IMR-90 (cell line): ENCODE results near the gene MKX. TPM values are rescaled to one million over a fixed set of nuclear protein-coding genes. Genes with fewer than 3 reads are reported as not detected.

Source experiments
- ATAC-seq: fragments of 200-7000 bp; cut with Tn5 transposase; 2 replicates; pipeline ENCODE4 v1.9.1; 2020; ENCODE audit warnings: low read depth, mild to moderate bottlenecking, moderate library complexity
- BruUV-seq: library from RNA; stranded (reverse); fragments of 400-500 nt; replicated peaks from 2 replicates; lab custom pipeline; 2021; lab: Mats Ljungman, UMichigan
- CTCF ChIA-PET: fragments of 300-600 bp; formaldehyde crosslinking; extraction: SDS; loops from one replicate; lab custom pipeline; 2021; ENCODE audit warnings: antibody characterized with exemption; lab: Yijun Ruan, JAX
- POLR2A ChIA-PET: fragments of 300-600 bp; sonication (Branson Sonifier 250); formaldehyde crosslinking; loops from one replicate; lab custom pipeline; 2022; ENCODE audit warnings: antibody characterized with exemption; ENCODE audit not compliant: unreplicated experiment; lab: Charles Lee
- DNase-seq: peaks from one replicate; pipeline ENCODE4 v3.0.0; 2013
- H2AFZ ChIP-seq: replicated peaks from 2 replicates; pipeline ENCODE3; 2013; ENCODE audit warnings: low read length, mild to moderate bottlenecking; ENCODE audit not compliant: poor library complexity
- H2AK5ac ChIP-seq: 2 replicates; pipeline ENCODE4 v1.6.1; 2013; ENCODE audit warnings: low read depth, low read length, inconsistent platforms
- H2AK9ac ChIP-seq: replicated peaks from 2 replicates; pipeline ENCODE3; 2013; ENCODE audit warnings: mild to moderate bottlenecking, low read depth, low read length, moderate library complexity; ENCODE audit not compliant: poor library complexity
- H2BK120ac ChIP-seq: 2 replicates; pipeline ENCODE4 v1.6.1; 2013; ENCODE audit warnings: low read depth, low read length, inconsistent platforms
- H2BK15ac ChIP-seq: 3 replicates; pipeline ENCODE4 v1.6.1; 2013; ENCODE audit warnings: low read depth, low read length, inconsistent platforms
- H2BK20ac ChIP-seq: 2 replicates; pipeline ENCODE4 v1.6.1; 2013; ENCODE audit warnings: low read depth, mild to moderate bottlenecking, inconsistent platforms, low read length, moderate library complexity
- H2BK5ac ChIP-seq: 2 replicates; pipeline ENCODE4 v1.6.1; 2013; ENCODE audit warnings: mild to moderate bottlenecking, low read depth, low read length, inconsistent platforms; ENCODE audit not compliant: poor library complexity, severe bottlenecking
- H3K14ac ChIP-seq: replicated peaks from 2 replicates; pipeline ENCODE4 v1.6.1; 2013; ENCODE audit warnings: low read depth, low read length, inconsistent platforms
- H3K18ac ChIP-seq: 2 replicates; pipeline ENCODE4 v1.6.1; 2013; ENCODE audit warnings: low read depth, low read length, control low read depth
- H3K23ac ChIP-seq: 2 replicates; pipeline ENCODE4 v1.6.1; 2013; ENCODE audit warnings: low read depth, low read length, inconsistent platforms
- H3K27ac ChIP-seq: 2 replicates; pipeline ENCODE4 v1.5.1; 2013; ENCODE audit warnings: mild to moderate bottlenecking, control low read depth, low read length; ENCODE audit not compliant: insufficient read depth
- H3K27me3 ChIP-seq: 2 replicates; pipeline ENCODE4 v1.6.1; 2013; ENCODE audit warnings: low read length; ENCODE audit not compliant: control insufficient read depth, insufficient read depth
- H3K36me3 ChIP-seq: 2 replicates; pipeline ENCODE4 v1.6.1; 2013; ENCODE audit warnings: low read length, mixed read lengths; ENCODE audit not compliant: control insufficient read depth, insufficient read depth
- H3K4ac ChIP-seq: 2 replicates; pipeline ENCODE4 v1.6.1; 2013; ENCODE audit warnings: low read depth, low read length, inconsistent platforms
- H3K4me1 ChIP-seq: 2 replicates; pipeline ENCODE4 v1.6.1; 2013; ENCODE audit warnings: low read length, mixed read lengths; ENCODE audit not compliant: control insufficient read depth, insufficient read depth
- H3K4me2 ChIP-seq: 2 replicates; pipeline ENCODE4 v1.6.1; 2013; ENCODE audit warnings: low read depth, mild to moderate bottlenecking, control low read depth, low read length, moderate library complexity
- H3K4me3 ChIP-seq: 2 replicates; pipeline ENCODE4 v1.5.1; 2013; ENCODE audit warnings: low read depth, mild to moderate bottlenecking, control low read depth, low read length, moderate library complexity; ENCODE audit not compliant: insufficient read depth
- H3K56ac ChIP-seq: 2 replicates; pipeline ENCODE4 v1.6.1; 2013; ENCODE audit warnings: low read length, inconsistent platforms; ENCODE audit not compliant: insufficient read depth; ENCODE audit errors: extremely low read depth
- H3K79me1 ChIP-seq, 2 experiments: 2 replicates each; pipeline ENCODE4 v1.6.1; 2013; ENCODE audit warnings: low read length in 2 of 2, inconsistent platforms in 1 of 2, low read depth in 1 of 2
- H3K9ac ChIP-seq: 2 replicates; pipeline ENCODE4 v1.6.1; 2013; ENCODE audit warnings: low read depth, low read length, control low read depth
- H3K9me1 ChIP-seq: 2 replicates; pipeline ENCODE4 v1.6.1; 2013; ENCODE audit warnings: low read length, inconsistent platforms; ENCODE audit not compliant: insufficient read depth
- H3K9me3 ChIP-seq: 2 replicates; pipeline ENCODE4 v1.6.1; 2013; ENCODE audit warnings: low read length; ENCODE audit not compliant: control insufficient read depth, insufficient read depth
- H4K20me1 ChIP-seq: 2 replicates; pipeline ENCODE4 v1.6.1; 2013; ENCODE audit warnings: low read length, inconsistent platforms; ENCODE audit not compliant: insufficient read depth
- H4K5ac ChIP-seq: 2 replicates; pipeline ENCODE4 v1.6.1; 2013; ENCODE audit warnings: mild to moderate bottlenecking, low read depth, low read length, control low read depth
- H4K8ac ChIP-seq, 2 experiments: 2 replicates each; pipeline ENCODE4 v1.6.1; 2013; ENCODE audit warnings: low read depth in 2 of 2, low read length in 2 of 2, control low read depth in 1 of 2, inconsistent platforms in 1 of 2
- H4K91ac ChIP-seq: 2 replicates; pipeline ENCODE4 v1.6.1; 2013; ENCODE audit warnings: low read depth, low read length, inconsistent platforms; ENCODE audit not compliant: insufficient read depth
- CEBPB ChIP-seq: IDR thresholded peaks from 2 replicates; pipeline ENCODE4 v1.6.1; 2012; ENCODE audit warnings: low read depth, low read length, improper control_type of control experiment
- FOS ChIP-seq: fragments of 150-350 bp; IDR thresholded peaks from 2 replicates; pipeline ENCODE4 v1.6.1; 2016; ENCODE audit warnings: low read depth, low read length
- MAFK ChIP-seq: IDR thresholded peaks from 2 replicates; pipeline ENCODE4 v1.6.1; 2012; ENCODE audit warnings: low read depth, low read length, improper control_type of control experiment
- MAZ ChIP-seq: IDR thresholded peaks from 2 replicates; pipeline ENCODE4 v1.6.1; 2012; ENCODE audit warnings: low read depth, mild to moderate bottlenecking, low read length, improper control_type of control experiment, moderate library complexity, borderline replicate concordance
- MXI1 ChIP-seq: IDR thresholded peaks from 2 replicates; pipeline ENCODE4 v1.6.1; 2012; ENCODE audit warnings: low read depth, mild to moderate bottlenecking, low read length, moderate library complexity, borderline replicate concordance
- NFE2L2 ChIP-seq: fragments of 150-350 bp; IDR thresholded peaks from 2 replicates; pipeline ENCODE4 v1.6.1; 2016; ENCODE audit warnings: low read depth, mild to moderate bottlenecking, low read length
- POLR2A ChIP-seq: IDR thresholded peaks from 2 replicates; pipeline ENCODE4 v1.6.1; 2012; ENCODE audit warnings: mild to moderate bottlenecking, low read depth, low read length
- RAD21 ChIP-seq: IDR thresholded peaks from 2 replicates; pipeline ENCODE4 v1.6.1; 2012; ENCODE audit warnings: low read length, improper control_type of control experiment
- RCOR1 ChIP-seq: IDR thresholded peaks from 2 replicates; pipeline ENCODE4 v1.6.1; 2012; ENCODE audit warnings: mild to moderate bottlenecking, low read length, improper control_type of control experiment; ENCODE audit not compliant: insufficient replicate concordance
- RFX5 ChIP-seq: IDR thresholded peaks from 2 replicates; pipeline ENCODE4 v1.8.0; 2012; ENCODE audit warnings: low read depth, mild to moderate bottlenecking, low read length, moderate library complexity
- SMC3 ChIP-seq: fragments of 150-350 bp; IDR thresholded peaks from 2 replicates; pipeline ENCODE4 v1.6.1; 2016; ENCODE audit warnings: low read depth, mild to moderate bottlenecking, antibody characterized with exemption, low read length, moderate library complexity
- WGBS, 2 experiments: methylation state at CpG; one replicate each; pipeline versions ENCODE4 v1.1.5 to v1.1.7; 2013; ENCODE audit warnings: missing lambda C conversion rate in 2 of 2; ENCODE audit not compliant: insufficient read length in 1 of 2; ENCODE audit errors: extremely low coverage in 2 of 2; 5-methylcytosine and 5-hydroxymethylcytosine counted together
- dilution Hi-C: fragments of 300-500 bp; cut with HindIII; formaldehyde crosslinking; loops from one replicate; pipeline ENCODE4 v1.14.3; 2018; ENCODE audit warnings: low sequenced_read_pairs; ENCODE audit not compliant: unreplicated experiment
- in situ Hi-C: fragments of 300-500 bp; cut with MboI; formaldehyde crosslinking; loops from 3 replicates; pipeline ENCODE4 v1.14.3; 2019; ENCODE audit warnings: low sequenced_read_pairs, inconsistent platforms, mixed read lengths
- intact Hi-C: fragments of 100-400 bp; cut with micrococcal nuclease; formaldehyde crosslinking; loops from 2 replicates; pipeline ENCODE4 v1.10.0; 2022
- polyA plus RNA-seq, 3 experiments: library from polyadenylated mRNA; depleted of rRNA; stranded (reverse); fragments of >200 nt; gene quantifications; 2 replicates each; pipeline ENCODE4 v1.2.3, GENCODE V29; 2012; ENCODE audit warnings: low replicate concordance in 1 of 3
- total RNA-seq: library from RNA; depleted of rRNA; stranded (reverse); fragments of >200 nt; gene quantifications from 2 replicates; pipeline ENCODE4 v1.2.3, GENCODE V29; 2012
- TF ChIP-seq, protein P1 (sequence below): fragments of 150-350 bp; IDR thresholded peaks from 2 replicates; pipeline ENCODE4 v1.6.1; 2016; ENCODE audit warnings: low read depth, mild to moderate bottlenecking, low read length, moderate library complexity, borderline replicate concordance
- TF ChIP-seq, protein P2 (sequence below): conservative IDR thresholded peaks from 2 replicates; pipeline ENCODE4 v1.5.1; 2012; ENCODE audit warnings: mild to moderate bottlenecking, low read depth, low read length, improper control_type of control experiment
- TF ChIP-seq, protein P3 (sequence below): fragments of 150-350 bp; IDR thresholded peaks from 2 replicates; pipeline ENCODE4 v1.6.1; 2017; ENCODE audit warnings: mild to moderate bottlenecking, antibody characterized with exemption, low read length, low read depth

MKX gene
- total and polyA plus RNA-seq, 2 of the 4 experiments (the other 2 are of a cell fraction), result 0.10 to 0.36 TPM

- Histone ChIP-seq H2BK5ac (peak overlapping the region; percentile 29), H3K4me2 (no peak overlapping the region), H2BK120ac (peak overlapping the region; percentile 35), H3K36me3 (no peaks in the 10 kb centered on the region), H3K4me1 (no peaks in the 10 kb centered on the region; the same call in 1 of the 2 replicates), H3K56ac (no peak overlapping the region), H2BK15ac (no peak overlapping the region), H2AFZ (no peak overlapping the region), H3K4ac (peak overlapping the region; percentile 7; the same call in 1 of the 2 replicates), H3K9ac (no peak overlapping the region), H3K23ac (0 out of 2 replicates have a peak overlapping the region, but pooled peaks have one; percentile 5), H3K9me1 (no peaks in the 10 kb centered on the region), H2AK5ac (no peak overlapping the region), H3K79me1 (no peaks in the 10 kb centered on the region), H2AK9ac (no peak overlapping the region), H3K18ac (peak overlapping the region; percentile 55; the same call in 1 of the 2 replicates), H3K27ac (no peak overlapping the region), H4K8ac (no peak overlapping the region; a peak in 1 of 4 replicates), H3K14ac (0 out of 2 replicates have a peak overlapping the region, but pooled peaks have one; percentile 32), H4K91ac (peak overlapping the region; percentile 19; the same call in 1 of the 2 replicates), H3K27me3 (no peaks in the 10 kb centered on the region), H3K9me3 (no peaks in the 10 kb centered on the region; the same call in 1 of the 2 replicates), H3K4me3 (no peak overlapping the region), H4K5ac (no peak overlapping the region), H4K20me1 (no peaks in the 10 kb centered on the region), H2BK20ac (peak overlapping the region; percentile 29; the same call in 1 of the 2 replicates)
- dilution Hi-C loops (no loop called here), in situ Hi-C loops (no loop called here), intact Hi-C loops (no loop called here)
- BruUV-seq, result no TSS peak
- CTCF ChIA-PET, result no interaction called here
- DNase-seq (no peak), ATAC-seq (no peak; the same call in 1 of the 2 replicates)
- 100% methylated on average over 2 of the region's 3 CpGs; no CpG with 5 or more reads in 1 of the 2 experiments for WGBS, 2 experiments
- POLR2A ChIA-PET, result interaction anchor here (0.6 kb wide), 1 partner anchor 41 kb away, joined by 7 read pairs; no protein-coding TSS in a partner anchor
- no peak for TF ChIP-seq CEBPB
- no peak for TF ChIP-seq NFE2L2
- TF ChIP-seq RCOR1, result no peak
- no peak for TF ChIP-seq MAFK
- TF ChIP-seq POLR2A, result no peak
- TF ChIP-seq MAZ, result no peak
- no peak for TF ChIP-seq FOS
- TF ChIP-seq, protein P1, sequence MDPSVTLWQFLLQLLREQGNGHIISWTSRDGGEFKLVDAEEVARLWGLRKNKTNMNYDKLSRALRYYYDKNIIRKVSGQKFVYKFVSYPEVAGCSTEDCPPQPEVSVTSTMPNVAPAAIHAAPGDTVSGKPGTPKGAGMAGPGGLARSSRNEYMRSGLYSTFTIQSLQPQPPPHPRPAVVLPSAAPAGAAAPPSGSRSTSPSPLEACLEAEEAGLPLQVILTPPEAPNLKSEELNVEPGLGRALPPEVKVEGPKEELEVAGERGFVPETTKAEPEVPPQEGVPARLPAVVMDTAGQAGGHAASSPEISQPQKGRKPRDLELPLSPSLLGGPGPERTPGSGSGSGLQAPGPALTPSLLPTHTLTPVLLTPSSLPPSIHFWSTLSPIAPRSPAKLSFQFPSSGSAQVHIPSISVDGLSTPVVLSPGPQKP, result no peak
- TF ChIP-seq, protein P2, sequence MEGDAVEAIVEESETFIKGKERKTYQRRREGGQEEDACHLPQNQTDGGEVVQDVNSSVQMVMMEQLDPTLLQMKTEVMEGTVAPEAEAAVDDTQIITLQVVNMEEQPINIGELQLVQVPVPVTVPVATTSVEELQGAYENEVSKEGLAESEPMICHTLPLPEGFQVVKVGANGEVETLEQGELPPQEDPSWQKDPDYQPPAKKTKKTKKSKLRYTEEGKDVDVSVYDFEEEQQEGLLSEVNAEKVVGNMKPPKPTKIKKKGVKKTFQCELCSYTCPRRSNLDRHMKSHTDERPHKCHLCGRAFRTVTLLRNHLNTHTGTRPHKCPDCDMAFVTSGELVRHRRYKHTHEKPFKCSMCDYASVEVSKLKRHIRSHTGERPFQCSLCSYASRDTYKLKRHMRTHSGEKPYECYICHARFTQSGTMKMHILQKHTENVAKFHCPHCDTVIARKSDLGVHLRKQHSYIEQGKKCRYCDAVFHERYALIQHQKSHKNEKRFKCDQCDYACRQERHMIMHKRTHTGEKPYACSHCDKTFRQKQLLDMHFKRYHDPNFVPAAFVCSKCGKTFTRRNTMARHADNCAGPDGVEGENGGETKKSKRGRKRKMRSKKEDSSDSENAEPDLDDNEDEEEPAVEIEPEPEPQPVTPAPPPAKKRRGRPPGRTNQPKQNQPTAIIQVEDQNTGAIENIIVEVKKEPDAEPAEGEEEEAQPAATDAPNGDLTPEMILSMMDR, result no peak
- TF ChIP-seq RFX5, result no peak
- TF ChIP-seq RAD21, result no peak
- no peak for TF ChIP-seq SMC3
- TF ChIP-seq, protein P3, sequence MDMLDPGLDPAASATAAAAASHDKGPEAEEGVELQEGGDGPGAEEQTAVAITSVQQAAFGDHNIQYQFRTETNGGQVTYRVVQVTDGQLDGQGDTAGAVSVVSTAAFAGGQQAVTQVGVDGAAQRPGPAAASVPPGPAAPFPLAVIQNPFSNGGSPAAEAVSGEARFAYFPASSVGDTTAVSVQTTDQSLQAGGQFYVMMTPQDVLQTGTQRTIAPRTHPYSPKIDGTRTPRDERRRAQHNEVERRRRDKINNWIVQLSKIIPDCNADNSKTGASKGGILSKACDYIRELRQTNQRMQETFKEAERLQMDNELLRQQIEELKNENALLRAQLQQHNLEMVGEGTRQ, result no peak
- TF ChIP-seq MXI1, result no peak
Measured at GRCh38 chr10:27638071-27638750, 107.4 kb downstream of the MKX start.
